GM18909 (cell line): ENCODE data around the gene STXBP4.
A peak's percentile ranks its signal among the peaks of the same experiment; 100 is the strongest.

Source experiments
- ATAC-seq: cut with Tn5 transposase; IDR thresholded peaks from one replicate; pipeline ENCODE4 v1.9.1; 2021; ENCODE audit warnings: mild to moderate bottlenecking; ENCODE audit not compliant: unreplicated experiment, poor library complexity

The STXBP4 gene

GRCh38 chr17:55162556-55162946, 194.0 kb downstream of the STXBP4 start:
- no peak for ATAC-seq

- no peak for ATAC-seq
Measured at GRCh38 chr17:55163408-55163807, 194.8 kb downstream of the STXBP4 start.

GRCh38 chr17:55166506-55166905, 197.9 kb downstream of the STXBP4 start:
- no peak for ATAC-seq

GRCh38 chr17:55167024-55167725, 198.6 kb downstream of the STXBP4 start:
- no peak for ATAC-seq

DNA sequence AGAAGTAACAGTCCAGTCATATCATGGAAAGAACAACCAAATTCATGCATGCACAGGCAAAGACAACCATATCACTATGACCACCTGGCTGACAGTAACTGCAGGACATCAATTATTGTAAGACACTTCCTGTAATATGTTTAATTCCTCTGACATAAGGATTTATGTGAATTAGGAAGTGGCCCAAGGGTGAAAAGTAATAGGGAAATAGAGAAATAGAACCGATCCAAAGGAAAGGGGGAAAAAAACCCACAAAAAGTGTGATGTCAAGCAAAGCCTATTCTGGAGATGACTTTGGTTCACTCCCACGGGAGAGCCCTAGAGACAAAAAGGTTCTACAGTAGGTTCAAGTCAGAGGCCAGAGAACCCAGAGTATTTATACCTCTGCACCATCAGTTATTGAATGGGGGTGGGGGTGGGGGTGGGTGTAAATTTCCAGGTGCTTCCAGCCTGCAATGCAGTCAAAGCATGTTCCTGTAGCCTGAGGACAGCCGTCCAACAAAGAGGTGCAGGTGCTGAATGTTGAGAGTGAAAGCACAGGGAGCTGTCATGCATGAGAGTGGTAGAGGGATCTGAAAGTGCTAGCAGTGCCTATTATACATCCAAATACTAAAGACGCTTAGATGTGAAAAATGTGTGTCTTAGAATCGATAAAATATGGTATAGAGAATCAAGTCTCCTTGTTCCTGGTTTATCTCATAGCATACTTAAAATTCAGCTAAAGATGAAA, 200.6 kb downstream of the STXBP4 start:
- peak; percentile 90 for ATAC-seq

DNA sequence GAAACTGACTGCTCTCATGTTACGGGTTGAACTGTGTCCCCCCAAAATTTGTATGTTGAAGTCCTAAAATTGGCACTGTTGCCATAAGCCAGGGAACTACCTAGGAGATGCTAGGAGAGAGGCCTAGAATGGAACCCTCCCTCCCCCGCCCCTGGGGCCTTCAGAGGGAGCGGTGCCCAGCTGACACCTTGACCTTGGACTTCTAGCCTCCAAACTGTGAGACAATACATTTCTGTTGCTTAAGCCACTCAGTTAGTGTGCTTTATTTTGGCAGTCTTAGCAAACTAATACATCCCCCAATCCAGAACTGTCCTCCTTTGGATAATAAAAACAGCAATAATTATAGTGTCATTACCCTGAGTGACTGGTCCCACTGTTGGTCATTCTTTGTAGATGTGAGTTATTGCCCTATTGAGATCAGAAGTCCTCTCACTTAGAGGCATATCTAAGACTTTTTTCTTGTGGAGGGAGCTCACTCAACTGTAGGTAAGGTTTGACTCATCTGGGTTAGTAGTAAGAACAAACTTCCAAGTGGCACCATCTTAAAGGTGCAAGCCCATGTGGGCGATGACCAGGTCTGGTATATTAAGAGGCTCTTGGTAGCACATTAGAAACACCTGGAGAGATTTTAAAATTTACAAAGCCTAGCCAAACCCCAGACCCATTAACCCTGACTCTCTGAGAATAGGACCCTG, 203.2 kb downstream of the STXBP4 start:
- ATAC-seq: no peak

GRCh38 chr17:55172612-55173011, 204.0 kb downstream of the STXBP4 start:
- no peak for ATAC-seq

DNA sequence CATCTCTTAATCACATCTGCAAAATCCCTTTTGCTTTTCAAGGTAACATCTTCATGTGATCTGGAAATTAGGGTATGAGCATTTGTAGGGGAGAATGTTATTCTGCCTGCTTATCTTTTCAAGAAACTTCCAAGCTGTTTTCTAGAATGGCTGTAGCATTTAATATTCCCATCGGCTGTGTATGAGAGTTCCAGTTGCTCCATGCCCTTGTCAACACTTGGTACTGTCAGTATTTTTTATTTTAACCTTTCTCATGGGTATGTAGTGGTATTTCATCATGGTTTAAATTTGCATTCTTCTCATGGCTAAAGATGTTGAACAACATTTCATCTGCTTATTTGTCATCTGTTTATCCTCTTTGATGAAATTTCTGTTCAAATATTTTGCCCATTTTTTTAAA, 205.6 kb downstream of the STXBP4 start:
- ATAC-seq: no peak

GRCh38 chr17:55175788-55176427, 207.3 kb downstream of the STXBP4 start:
- ATAC-seq: no peak

DNA sequence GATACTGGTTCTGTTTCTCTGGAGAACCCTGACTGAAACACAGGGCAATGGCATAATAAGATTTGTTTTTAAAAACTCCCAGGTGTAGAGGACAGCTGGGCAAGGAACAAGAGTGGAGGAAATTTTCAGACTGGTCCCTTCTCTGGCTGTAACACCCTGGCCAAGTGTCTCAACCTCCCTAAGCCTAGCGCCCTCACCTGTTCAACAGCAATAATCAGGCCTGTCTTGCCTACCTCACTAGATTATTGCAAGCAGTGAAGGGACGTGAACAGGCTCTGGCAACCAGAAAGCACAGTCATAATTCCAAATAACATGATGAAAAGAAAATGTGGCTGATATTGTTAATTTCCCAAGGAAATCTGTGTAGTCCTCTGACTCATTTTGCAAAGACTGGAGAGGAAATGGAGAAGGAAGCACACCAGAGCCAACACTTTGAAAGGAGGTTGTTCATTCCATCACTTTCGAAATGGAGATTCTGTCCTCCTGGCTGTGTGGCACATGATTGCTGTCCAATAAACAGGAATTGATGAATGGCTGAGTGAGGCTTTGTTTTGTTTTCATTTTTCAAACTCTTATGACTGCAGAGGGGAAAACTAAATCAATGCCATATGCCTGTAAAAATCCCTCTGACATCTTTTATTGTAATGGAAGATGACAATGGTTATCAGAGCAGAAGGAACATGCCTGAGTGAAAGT, 208.7 kb downstream of the STXBP4 start:
- ATAC-seq: no peak

DNA sequence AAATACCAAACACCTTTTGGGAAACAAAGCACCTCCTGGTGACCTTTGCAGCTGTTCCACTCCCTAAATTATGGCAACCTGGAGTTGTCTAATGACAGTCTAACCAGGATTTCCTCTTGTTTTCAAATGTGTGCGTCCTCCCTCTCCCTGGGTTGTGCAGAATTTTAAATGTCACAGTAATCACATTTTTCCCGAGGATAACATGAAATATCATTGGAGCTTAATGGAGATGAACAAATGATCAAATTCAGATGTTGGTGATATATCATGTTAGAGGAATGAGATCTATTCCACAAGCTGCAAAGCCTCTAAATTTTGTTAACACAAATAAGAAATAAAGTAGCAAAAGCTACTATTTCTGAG, 209.3 kb downstream of the STXBP4 start:
- no peak for ATAC-seq

GRCh38 chr17:55186937-55187770, 218.6 kb downstream of the STXBP4 start:
- ATAC-seq: no peak

DNA sequence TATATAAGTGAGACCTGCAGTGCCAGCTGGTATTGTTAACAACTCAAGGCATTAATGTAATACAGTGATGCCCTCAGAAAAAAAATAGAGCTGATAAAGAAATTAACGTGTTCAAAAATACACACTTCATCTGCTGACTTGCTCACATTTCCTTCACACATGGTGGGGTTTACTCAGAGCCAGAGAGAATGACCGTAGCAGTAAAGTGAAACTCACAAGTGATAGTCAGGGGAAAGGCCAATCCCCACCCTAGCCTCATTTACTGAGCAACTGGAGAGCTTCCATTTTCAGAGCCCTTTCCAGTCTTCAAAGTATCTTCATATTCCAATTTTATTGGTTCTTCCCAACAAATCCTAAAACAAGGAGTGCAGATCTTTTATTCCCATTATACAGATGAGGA, 222.2 kb downstream of the STXBP4 start:
- no peak for ATAC-seq

- ATAC-seq: no peak
Measured at GRCh38 chr17:55198690-55199370, 230.3 kb downstream of the STXBP4 start.

GRCh38 chr17:55200904-55201303, 232.3 kb downstream of the STXBP4 start:
- no peak for ATAC-seq

GRCh38 chr17:55201308-55201932, 232.9 kb downstream of the STXBP4 start:
- no peak for ATAC-seq

- ATAC-seq: no peak
Measured at GRCh38 chr17:55202896-55203295, 234.3 kb downstream of the STXBP4 start.

DNA sequence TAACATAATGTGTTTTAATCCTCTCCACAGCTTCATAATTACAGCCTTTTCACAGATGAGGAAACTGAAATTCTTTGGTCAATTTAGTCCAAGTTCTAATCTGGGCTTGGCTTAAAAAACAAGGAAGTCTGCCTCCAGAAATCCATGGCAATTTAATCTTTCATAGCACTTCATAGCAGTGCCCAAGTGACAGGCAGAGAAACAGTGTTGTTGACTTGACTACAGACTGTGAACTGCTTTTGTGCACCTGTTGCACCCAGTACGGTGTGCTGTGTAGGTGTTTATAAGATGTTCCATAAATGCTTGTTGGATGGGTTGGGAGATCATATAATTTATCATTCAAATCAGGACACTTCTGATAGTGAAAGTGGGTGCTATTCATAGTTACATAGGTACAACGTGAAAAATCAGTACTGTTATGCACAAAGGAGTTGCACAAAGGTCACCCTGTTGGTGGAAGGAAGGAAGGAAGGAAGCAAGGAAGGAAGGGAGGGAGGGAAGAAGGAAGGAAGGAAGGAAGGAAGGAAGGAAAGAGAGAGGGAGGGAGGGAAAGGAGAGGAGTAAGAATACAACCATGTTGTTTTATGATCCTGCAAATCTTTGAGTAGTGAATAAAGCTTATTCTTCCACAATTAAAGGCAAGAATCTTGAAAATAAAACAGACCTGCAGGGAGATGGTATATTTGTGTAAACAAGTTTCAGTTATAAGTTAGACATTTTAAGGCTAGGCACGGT, 239.7 kb downstream of the STXBP4 start:
- ATAC-seq: no peak
